HG03135 (cell line): Measurements from ENCODE around the gene NEURL4.

Source experiments
- ATAC-seq: cut with Tn5 transposase; IDR thresholded peaks from one replicate; pipeline ENCODE4 v1.9.1; 2021; ENCODE audit warnings: mild to moderate bottlenecking, moderate library complexity; ENCODE audit not compliant: unreplicated experiment

Gene NEURL4

DNA sequence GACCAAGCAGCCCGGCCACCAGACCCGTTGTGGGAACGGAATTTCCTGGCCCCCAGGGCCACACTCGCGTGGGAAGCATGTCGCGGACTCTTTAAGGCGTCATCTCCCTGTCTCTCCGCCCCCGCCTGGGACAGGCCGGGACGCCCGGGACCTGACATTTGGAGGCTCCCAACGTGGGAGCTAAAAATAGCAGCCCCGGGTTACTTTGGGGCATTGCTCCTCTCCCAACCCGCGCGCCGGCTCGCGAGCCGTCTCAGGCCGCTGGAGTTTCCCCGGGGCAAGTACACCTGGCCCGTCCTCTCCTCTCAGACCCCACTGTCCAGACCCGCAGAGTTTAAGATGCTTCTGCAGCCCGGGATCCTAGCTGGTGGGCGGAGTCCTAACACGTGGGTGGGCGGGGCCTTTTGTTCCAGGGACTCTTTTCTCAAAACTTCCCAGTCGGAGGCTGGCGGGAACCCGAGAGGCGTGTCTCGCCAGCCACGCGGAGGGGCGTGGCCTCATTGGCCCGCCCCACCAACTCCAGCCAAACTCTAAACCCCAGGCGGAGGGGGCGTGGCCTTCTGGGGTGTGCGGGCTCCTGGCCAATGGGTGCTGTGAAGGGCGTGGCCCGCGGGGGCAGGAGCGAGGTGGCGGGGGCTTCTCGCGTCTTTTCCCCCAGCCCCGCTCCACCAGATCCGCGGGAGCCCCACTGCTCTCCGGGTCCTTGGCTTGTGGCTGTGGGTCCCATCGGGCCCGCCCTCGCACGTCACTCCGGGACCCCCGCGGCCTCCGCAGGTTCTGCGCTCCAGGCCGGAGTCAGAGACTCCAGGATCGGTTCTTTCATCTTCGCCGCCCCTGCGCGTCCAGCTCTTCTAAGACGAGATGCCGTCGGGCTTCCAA, 47.8 kb downstream of the NEURL4 start, which contains the start of gene SLC2A4:
Gene SLC2A4, plus strand, starts transcription at position 645 of the 879 bp plus-strand sequence. Its CDS starts 217 bp downstream, at position 862.
- ATAC-seq: peak; percentile 53

DNA sequence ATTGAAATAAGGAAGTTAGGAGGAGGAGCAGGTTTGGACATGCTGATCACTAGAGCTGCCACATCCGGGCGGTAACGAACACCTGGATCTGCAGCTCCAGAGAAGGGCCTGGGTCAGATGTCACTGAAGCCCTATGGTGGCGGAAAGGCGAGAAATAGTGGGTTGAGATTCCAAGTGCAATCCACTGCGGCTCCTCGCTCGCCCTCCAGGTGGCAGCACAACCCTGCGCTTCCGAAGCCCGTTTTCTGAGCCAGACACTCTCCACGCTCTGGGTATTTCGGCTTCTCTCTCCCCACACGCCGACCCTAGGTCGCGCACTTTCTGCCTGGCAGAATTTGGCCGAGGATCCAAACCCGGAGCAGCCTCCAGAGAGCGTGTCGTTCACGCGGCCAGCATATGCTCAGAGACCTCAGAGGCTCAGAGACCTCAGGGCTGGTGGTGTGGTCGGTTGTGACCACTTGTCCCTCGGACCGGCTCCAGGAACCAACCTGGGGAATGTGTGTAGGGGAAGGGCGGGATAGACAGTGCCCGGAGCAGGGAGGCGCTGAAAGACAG, 48.5 kb downstream of the NEURL4 start:
- peak; percentile 75 for ATAC-seq

GRCh38 chr17:7279448-7279847, 49.7 kb downstream of the NEURL4 start:
- ATAC-seq: no peak

DNA sequence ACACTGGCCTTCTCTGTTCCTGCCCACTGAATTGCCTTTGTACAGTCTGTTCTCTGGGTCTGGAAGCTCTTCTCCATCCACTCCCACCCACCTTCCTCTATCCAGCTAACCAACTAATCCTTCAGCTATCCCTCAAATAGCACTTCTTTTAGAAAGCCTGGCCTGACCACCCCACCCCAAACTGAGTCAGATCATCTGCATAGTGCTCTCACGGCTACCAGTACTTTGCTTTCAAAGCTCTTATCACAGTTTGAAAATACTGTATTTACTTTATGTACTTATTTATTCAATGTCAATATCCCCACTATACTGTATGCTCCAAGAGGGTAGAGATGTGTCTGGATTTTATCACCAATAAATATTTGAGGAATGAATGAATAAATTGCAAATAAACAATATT, 62.4 kb downstream of the NEURL4 start:
- no peak for ATAC-seq
